Memory B cell (primary cell): ENCODE data around the gene SETMAR.
"Not testable (repeated sequence)": the region's sequence is repeated elsewhere in the genome, so short reads cannot be mapped to it uniquely, and the experiment has no call there.

ENCODE experiments used
- ATAC-seq: fragments of 150-1000 bp; cut with Tn5 transposase; 2 replicates; pipeline ENCODE4 v1.10.0; 2021; ENCODE audit warnings: low read depth, mild to moderate bottlenecking, moderate library complexity
- DNase-seq, 2 donors: peaks; one replicate each; pipeline ENCODE4 v3.0.0; 2022; ENCODE audit warnings: low spot score in 2 of 2
- H3K27ac Mint-ChIP-seq: one replicate; pipeline ENCODE4 v1.8.0; 2022; ENCODE audit warnings: mild to moderate bottlenecking, moderate library complexity, mixed read lengths
- H3K27me3 Mint-ChIP-seq: one replicate; pipeline ENCODE4 v1.8.0; 2022; ENCODE audit warnings: mixed read lengths
- H3K36me3 Mint-ChIP-seq: one replicate; pipeline ENCODE4 v1.8.0; 2022; ENCODE audit warnings: mild to moderate bottlenecking, mixed read lengths
- H3K4me1 Mint-ChIP-seq: one replicate; pipeline ENCODE4 v1.8.0; 2022; ENCODE audit warnings: mixed read lengths
- H3K4me3 Mint-ChIP-seq: one replicate; pipeline ENCODE4 v1.8.0; 2022; ENCODE audit warnings: mild to moderate bottlenecking, moderate library complexity, mixed read lengths
- H3K9me3 Mint-ChIP-seq: one replicate; pipeline ENCODE4 v1.8.0; 2022; ENCODE audit warnings: mixed read lengths

SETMAR gene

DNA sequence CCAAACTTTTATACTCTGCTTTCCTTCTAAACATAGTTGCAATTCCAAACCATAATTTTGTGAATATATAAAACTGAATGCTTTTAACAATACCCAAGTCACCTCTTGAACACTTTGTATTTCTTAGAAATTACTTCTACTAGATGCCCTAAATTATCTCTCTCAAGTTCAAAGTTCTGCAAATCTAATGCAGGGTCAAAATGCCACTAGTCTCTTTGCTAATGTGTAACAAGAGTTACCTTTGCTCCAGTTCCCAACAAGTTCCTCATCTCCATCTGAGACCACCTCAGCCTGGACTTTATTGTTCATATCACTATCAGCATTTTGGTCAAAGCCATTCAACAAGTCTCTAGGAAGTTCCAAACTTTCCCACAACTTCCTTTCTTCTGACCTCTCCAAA is 26.6 kb downstream of the SETMAR start:
- not testable (repeated sequence) for H3K27ac Mint-ChIP-seq, H3K4me3 Mint-ChIP-seq, ATAC-seq, H3K4me1 Mint-ChIP-seq, H3K27me3 Mint-ChIP-seq, DNase-seq, H3K9me3 Mint-ChIP-seq
- H3K36me3 Mint-ChIP-seq = peaks cover 18% of the 10 kb centered on the region

DNA sequence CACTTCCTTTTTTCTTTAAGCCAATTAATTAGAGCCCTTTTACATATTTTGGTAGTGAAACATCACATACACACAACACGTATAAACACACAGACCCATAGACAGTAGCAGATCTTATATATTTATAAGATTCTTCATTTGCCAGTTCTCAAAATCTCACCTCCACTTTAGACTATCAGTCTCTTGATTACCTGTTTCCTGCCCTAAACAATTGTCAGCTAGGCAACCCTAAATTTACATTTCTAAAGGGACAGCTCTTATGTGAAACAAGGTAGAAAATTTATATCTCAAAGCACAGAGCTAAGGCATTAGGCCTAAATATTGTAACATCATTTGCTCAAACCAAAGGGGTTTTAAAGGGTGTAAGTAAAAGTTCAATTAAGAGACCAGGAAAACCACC is 28.9 kb downstream of the SETMAR start:
- Mint-ChIP-seq H3K4me3 (no peak overlapping the region), H3K36me3 (peaks cover 18% of the 10 kb centered on the region), H3K27me3 (no peaks in the 10 kb centered on the region), H3K9me3 (peaks cover 9% of the 10 kb centered on the region), H3K4me1 (peaks cover under 1% of the 10 kb centered on the region), H3K27ac (no peak overlapping the region)
- ATAC-seq (no peak), DNase-seq (no peak)

DNA sequence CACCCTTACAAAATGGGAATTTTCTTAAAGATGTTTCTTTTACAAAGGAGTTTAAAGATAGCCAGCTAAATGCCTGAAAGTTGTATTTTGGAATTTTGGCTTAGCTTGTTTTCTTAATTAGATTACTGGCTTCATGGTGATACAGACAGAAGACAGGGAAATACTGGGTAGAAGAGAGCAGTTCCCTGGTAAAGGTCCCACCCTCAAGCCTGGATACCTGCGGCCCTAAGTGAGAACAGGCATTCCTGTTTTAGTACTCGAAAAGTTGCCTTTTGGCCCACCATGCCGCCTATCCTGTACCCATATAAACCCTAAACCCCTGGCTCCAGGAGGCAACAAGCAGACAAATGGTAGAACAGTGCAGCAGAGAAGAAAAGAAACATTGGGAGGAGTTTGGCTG is 29.4 kb downstream of the SETMAR start:
- no peaks in the 10 kb centered on the region for H3K27me3 Mint-ChIP-seq
- H3K36me3 Mint-ChIP-seq = peaks cover 21% of the 10 kb centered on the region
- no peak overlapping the region for H3K4me3 Mint-ChIP-seq
- peaks cover 3% of the 10 kb centered on the region for H3K4me1 Mint-ChIP-seq
- DNase-seq (no peak), ATAC-seq (no peak)
- peaks cover 9% of the 10 kb centered on the region for H3K9me3 Mint-ChIP-seq
- no peak overlapping the region for H3K27ac Mint-ChIP-seq

DNA sequence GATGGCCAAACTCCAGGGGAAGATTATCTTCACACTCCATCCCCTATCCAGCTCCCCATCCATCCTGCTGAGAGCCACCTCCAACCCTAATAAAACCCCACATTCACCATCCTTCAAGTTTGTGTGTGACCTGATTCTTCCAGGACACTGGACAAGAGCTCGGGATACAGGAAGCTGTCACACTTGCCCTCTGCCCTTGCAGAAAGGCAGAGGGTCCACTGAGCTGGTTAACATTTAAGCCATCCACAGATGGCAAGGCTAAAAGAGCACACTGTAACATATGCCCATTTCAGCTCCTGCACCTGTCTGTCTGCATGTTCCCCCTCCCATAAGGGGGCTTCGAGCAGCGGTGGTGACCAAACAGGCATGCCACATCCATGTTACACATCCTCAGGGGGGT is 29.8 kb downstream of the SETMAR start:
- Mint-ChIP-seq H3K9me3 (peaks cover 9% of the 10 kb centered on the region), H3K4me1 (peaks cover 3% of the 10 kb centered on the region), H3K36me3 (peaks cover 21% of the 10 kb centered on the region), H3K4me3 (no peak overlapping the region), H3K27ac (no peak overlapping the region), H3K27me3 (no peaks in the 10 kb centered on the region)
- ATAC-seq (no peak), DNase-seq (no peak)

GRCh38 chr3:4334548-4334947 is 31.4 kb downstream of the SETMAR start:
- H3K36me3 Mint-ChIP-seq = peaks cover 15% of the 10 kb centered on the region
- peaks cover 3% of the 10 kb centered on the region for H3K4me1 Mint-ChIP-seq
- no peak overlapping the region for H3K4me3 Mint-ChIP-seq
- ATAC-seq (no peak), DNase-seq (no peak)
- no peaks in the 10 kb centered on the region for H3K27me3 Mint-ChIP-seq
- H3K27ac Mint-ChIP-seq = no peak overlapping the region
- peaks cover 6% of the 10 kb centered on the region for H3K9me3 Mint-ChIP-seq

GRCh38 chr3:4335840-4336562 is 32.8 kb downstream of the SETMAR start:
- no peak overlapping the region for H3K4me3 Mint-ChIP-seq
- no peaks in the 10 kb centered on the region for H3K9me3 Mint-ChIP-seq
- no peak overlapping the region for H3K27ac Mint-ChIP-seq
- peaks cover 14% of the 10 kb centered on the region for H3K36me3 Mint-ChIP-seq
- H3K4me1 Mint-ChIP-seq = peaks cover 3% of the 10 kb centered on the region
- ATAC-seq = no peak
- no peaks in the 10 kb centered on the region for H3K27me3 Mint-ChIP-seq
- no peak for DNase-seq

GRCh38 chr3:4336850-4337546 is 33.8 kb downstream of the SETMAR start:
- ATAC-seq (no peak), DNase-seq (no peak)
- Mint-ChIP-seq H3K4me3 (no peak overlapping the region), H3K9me3 (no peaks in the 10 kb centered on the region), H3K36me3 (peaks cover 14% of the 10 kb centered on the region), H3K27me3 (no peaks in the 10 kb centered on the region), H3K4me1 (peaks cover 3% of the 10 kb centered on the region), H3K27ac (no peak overlapping the region)

- no peaks in the 10 kb centered on the region for H3K9me3 Mint-ChIP-seq
- no peak overlapping the region for H3K4me3 Mint-ChIP-seq
- ATAC-seq (no peak), DNase-seq (no peak)
- peaks cover 16% of the 10 kb centered on the region for H3K36me3 Mint-ChIP-seq
- H3K27ac Mint-ChIP-seq = no peak overlapping the region
- no peaks in the 10 kb centered on the region for H3K27me3 Mint-ChIP-seq
- H3K4me1 Mint-ChIP-seq = peaks cover 5% of the 10 kb centered on the region
Measured at GRCh38 chr3:4338751-4339150, 35.6 kb downstream of the SETMAR start.

DNA sequence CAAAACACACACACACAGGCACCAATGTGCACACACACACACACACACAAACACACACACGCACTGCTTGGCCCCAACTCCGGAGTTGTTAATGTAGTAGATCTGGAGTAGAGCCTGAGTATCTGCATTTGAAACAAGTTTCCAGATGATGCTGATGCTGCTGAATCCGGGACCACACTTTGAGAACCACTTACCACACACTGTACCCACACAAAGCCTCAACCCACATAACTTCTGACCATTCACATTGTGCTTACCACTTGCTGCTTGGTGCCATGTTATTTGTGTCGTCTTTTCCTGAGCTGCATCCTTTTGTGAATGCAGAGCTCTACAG is 36.9 kb downstream of the SETMAR start:
- Mint-ChIP-seq H3K4me1 (peaks cover 5% of the 10 kb centered on the region), H3K4me3 (no peak overlapping the region), H3K36me3 (peaks cover 23% of the 10 kb centered on the region), H3K27me3 (no peaks in the 10 kb centered on the region), H3K27ac (no peak overlapping the region), H3K9me3 (no peaks in the 10 kb centered on the region)
- ATAC-seq (no peak), DNase-seq (no peak)

DNA sequence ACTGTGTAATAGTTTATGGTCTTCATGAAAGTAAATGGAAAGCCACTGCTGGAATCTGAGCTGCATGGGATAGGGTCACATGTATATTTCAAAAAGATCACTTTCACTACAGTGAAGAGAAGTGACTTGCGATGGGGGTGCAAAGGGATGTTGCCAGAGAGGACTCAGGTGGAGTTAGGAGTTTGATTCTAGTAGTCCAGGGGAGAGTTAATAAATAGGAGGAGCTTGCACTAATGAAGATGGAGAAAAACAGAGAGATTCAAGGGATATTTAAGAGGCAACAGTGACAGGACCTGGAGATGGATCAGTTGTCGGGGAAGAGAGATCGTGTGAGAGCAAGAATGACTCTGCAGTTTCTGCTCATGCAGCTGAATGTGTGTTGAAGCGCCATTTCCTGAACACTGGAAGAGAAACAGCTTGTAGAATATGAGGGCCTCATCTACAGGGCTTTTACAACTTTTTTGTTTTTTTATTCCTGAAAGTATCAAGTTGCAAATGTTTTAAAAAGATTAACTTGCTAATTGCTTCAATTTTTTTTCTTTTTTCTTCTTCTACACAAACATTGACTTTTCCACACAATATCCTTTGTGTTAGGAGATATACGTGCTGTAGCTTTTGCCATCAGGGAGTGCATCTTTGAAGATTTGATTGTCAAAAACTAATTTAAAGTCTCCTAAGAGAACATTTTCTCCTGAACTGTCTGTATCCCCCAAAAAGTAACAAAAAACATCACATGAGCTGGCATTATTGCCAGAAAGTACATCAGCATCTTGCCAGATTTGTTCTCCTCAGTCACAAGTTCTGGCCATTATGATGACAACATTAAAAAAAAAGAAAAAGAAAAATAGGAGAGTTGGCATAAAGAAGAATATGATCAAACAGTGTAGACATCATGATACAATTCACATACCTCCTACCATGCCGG is 37.5 kb downstream of the SETMAR start:
- H3K27me3 Mint-ChIP-seq = no peaks in the 10 kb centered on the region
- no peak overlapping the region for H3K4me3 Mint-ChIP-seq
- no peak overlapping the region for H3K27ac Mint-ChIP-seq
- H3K36me3 Mint-ChIP-seq = peaks cover 23% of the 10 kb centered on the region
- no peaks in the 10 kb centered on the region for H3K9me3 Mint-ChIP-seq
- peaks cover 5% of the 10 kb centered on the region for H3K4me1 Mint-ChIP-seq
- ATAC-seq = no peak
- DNase-seq = no peak

GRCh38 chr3:4341336-4341675 is 38.1 kb downstream of the SETMAR start:
- H3K4me3 Mint-ChIP-seq = no peak overlapping the region
- ATAC-seq = no peak
- no peaks in the 10 kb centered on the region for H3K9me3 Mint-ChIP-seq
- H3K36me3 Mint-ChIP-seq = peaks cover 23% of the 10 kb centered on the region
- no peak overlapping the region for H3K27ac Mint-ChIP-seq
- no peak for DNase-seq
- H3K4me1 Mint-ChIP-seq = peaks cover 5% of the 10 kb centered on the region
- H3K27me3 Mint-ChIP-seq = no peaks in the 10 kb centered on the region

DNA sequence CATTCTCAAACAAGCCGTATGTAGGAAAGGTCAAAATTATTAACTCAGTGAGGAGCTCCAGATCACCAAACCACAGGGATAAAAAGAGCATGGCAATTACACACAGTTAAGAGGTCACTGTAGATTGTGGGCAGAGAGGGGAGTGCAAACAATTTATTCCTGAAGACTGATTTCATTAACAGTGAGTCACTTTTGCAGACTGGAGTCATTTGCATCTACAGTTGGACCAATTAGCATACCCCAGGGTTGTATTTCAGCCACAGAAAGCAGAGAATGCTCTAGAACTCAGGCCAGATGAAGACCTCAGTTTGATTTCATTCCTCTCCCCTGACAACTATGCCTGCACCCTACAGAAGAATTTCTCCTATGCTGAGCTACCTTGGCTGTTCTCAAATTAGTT is 40.1 kb downstream of the SETMAR start:
- peaks cover 2% of the 10 kb centered on the region for H3K4me1 Mint-ChIP-seq

DNA sequence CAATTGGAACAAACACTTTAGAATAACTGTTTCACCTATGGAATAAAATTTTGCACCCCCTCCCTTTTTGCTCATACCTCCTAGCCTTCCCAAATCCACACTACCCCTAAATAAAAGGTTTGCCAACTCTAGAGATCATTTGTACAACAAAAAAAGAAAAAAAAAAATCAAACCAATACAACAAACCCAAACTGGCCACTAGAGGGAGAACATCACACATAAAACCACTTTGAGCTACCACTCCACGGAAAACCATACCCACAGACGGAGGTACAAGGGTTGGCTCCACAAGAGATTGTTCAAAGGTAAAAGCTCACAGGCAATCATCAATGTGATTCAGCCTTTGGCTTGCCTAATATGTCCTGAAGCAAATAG is 47.6 kb downstream of the SETMAR start:
- no peak overlapping the region for H3K27ac Mint-ChIP-seq
- peak overlapping the region; percentile 36 for H3K4me3 Mint-ChIP-seq
- H3K36me3 Mint-ChIP-seq = peaks cover 5% of the 10 kb centered on the region
- ATAC-seq = peak; percentile 81
- peaks cover 10% of the 10 kb centered on the region for H3K4me1 Mint-ChIP-seq
- peak; percentile 32 to 49 for DNase-seq
- peaks cover 1% of the 10 kb centered on the region for H3K9me3 Mint-ChIP-seq
- no peaks in the 10 kb centered on the region for H3K27me3 Mint-ChIP-seq

More for the DNA sequence above, 40.1 kb downstream of the SETMAR start:
- H3K36me3 Mint-ChIP-seq = peaks cover 22% of the 10 kb centered on the region
- H3K27ac Mint-ChIP-seq = no peak overlapping the region
- DNase-seq (no peak), ATAC-seq (no peak)
- H3K27me3 Mint-ChIP-seq = no peaks in the 10 kb centered on the region
- H3K4me3 Mint-ChIP-seq = no peak overlapping the region
- peaks cover 1% of the 10 kb centered on the region for H3K9me3 Mint-ChIP-seq

DNA sequence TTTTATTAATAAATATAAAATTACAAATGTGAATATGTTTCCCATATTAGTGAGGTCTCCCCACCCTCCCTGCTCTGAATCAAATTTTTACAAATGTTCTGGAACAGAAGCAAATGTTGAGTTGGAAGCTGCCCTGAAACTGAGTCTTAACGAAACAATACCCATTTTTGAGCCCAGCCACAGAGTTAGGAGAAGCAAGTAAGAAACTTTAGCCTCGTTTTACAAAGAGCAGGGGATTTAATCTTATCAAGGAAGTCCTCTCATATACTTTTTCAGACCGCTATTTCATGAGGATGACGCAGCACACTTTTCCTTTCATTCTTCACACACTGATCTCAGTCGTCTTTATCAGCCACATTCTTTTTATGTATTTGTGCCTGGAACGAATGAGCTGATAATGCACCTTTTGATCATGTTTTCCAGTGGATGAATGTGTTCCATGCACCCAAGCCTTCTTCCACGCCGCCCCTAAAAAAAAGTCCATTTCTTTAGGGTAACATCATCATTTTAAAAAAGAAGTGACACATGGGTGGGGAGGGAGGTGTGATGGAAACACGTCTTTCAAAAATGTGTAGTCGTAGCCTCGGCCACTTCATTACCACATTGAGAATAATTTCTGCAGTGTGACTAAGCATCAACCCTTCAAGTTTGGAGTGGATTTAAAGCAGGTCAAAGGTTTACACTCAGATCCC is 48.1 kb downstream of the SETMAR start:
- Mint-ChIP-seq H3K36me3 (peaks cover 5% of the 10 kb centered on the region), H3K27me3 (no peaks in the 10 kb centered on the region), H3K4me1 (peaks cover 10% of the 10 kb centered on the region), H3K9me3 (peaks cover 1% of the 10 kb centered on the region), H3K27ac (no peak overlapping the region), H3K4me3 (peak overlapping the region; percentile 70)
- peak; percentile 27 for ATAC-seq
- no peak for DNase-seq
